ENCODE data around the gene POU6F2.
A peak's percentile ranks its signal among the peaks of the same experiment; 100 is the strongest.

POU6F2 gene

DNA sequence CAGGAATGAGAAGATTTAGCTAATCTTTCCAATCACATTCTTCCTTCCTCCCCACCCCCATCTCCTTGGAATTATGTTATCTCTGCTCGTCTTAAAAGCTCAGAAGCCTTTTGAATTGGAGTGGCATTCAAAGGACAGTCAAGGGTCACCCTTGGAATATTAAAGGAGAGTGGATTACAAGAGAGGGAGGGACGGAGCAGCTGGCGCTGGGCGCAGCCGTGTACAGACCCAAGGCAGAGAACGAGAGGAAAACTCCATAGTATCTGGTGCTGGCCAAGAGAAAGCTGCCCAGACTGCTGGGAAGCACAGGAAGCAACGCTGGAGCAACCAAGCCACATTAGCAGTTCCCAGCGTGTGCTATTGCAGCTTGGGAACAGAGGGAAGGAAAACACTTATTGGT, 95.7 kb downstream of the POU6F2 start:
- peak overlapping the region in 1 of 2 donors; percentile 7 for H3K27ac Mint-ChIP-seq
- H3K4me1 Mint-ChIP-seq = no peaks in the 10 kb centered on the region
- DNase-seq = no peak
- ATAC-seq = no peak
- H3K4me3 Mint-ChIP-seq = no peak overlapping the region
- H3K27me3 Mint-ChIP-seq = no peaks in the 10 kb centered on the region
- no peaks in the 10 kb centered on the region for H3K9me3 Mint-ChIP-seq

GRCh38 chr7:39075210-39075609, 97.5 kb downstream of the POU6F2 start:
- ATAC-seq = no peak
- Mint-ChIP-seq H3K27me3 (no peaks in the 10 kb centered on the region), H3K4me3 (no peak overlapping the region), H3K4me1 (no peaks in the 10 kb centered on the region), H3K27ac (no peak overlapping the region), H3K9me3 (no peaks in the 10 kb centered on the region)
- DNase-seq = no peak

GRCh38 chr7:39083781-39084180, 106.1 kb downstream of the POU6F2 start:
- Mint-ChIP-seq H3K27ac (peak overlapping the region in 1 of 2 donors; percentile 73), H3K9me3 (no peaks in the 10 kb centered on the region), H3K27me3 (peaks cover 17% of the 10 kb centered on the region), H3K4me3 (no peak overlapping the region), H3K4me1 (no peaks in the 10 kb centered on the region)
- DNase-seq (no peak), ATAC-seq (no peak)

DNA sequence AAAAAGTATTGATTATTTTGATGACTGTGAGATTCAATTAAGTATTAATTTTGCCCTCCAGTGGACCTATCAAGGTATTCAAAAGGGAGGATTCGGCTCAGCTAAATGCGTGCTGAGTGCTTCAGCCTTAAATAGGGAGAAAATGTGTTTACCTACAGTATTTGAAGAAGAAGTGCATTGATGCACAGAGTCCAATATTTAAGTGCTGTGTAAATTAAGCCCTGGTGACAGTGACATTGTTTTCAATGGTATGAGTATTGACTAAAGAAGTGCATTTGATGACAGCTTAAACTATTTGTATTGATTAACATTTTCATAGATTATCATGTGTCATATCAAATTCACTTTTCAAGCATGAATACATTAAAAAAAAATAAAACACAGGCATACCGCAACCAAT, 106.6 kb downstream of the POU6F2 start:
- DNase-seq (no peak), ATAC-seq (no peak)
- no peak overlapping the region for H3K27ac Mint-ChIP-seq
- peaks cover 17% of the 10 kb centered on the region for H3K27me3 Mint-ChIP-seq
- H3K4me3 Mint-ChIP-seq = no peak overlapping the region
- H3K4me1 Mint-ChIP-seq = no peaks in the 10 kb centered on the region
- H3K9me3 Mint-ChIP-seq = no peaks in the 10 kb centered on the region

DNA sequence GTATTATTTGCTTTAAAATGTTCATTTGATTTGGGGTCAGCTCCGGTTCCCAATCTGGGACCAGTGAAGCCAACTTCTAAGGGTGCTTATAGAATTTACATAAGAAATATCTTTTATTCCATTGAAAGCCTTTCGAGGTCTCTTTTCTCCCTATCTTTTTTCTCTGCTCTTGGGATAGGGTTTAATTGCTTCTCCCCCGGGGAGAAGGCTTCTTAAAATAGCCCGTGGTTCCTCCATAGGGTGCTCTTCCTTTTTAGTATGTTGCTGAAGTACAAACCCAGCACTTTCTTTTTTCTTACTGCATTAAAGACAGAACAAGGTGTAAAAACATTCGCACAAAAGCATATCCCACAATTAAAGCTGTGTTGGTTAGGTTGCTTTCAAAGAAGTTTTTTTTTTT, 107.5 kb downstream of the POU6F2 start:
- no peaks in the 10 kb centered on the region for H3K9me3 Mint-ChIP-seq
- no peaks in the 10 kb centered on the region for H3K4me1 Mint-ChIP-seq
- DNase-seq = no peak
- ATAC-seq = no peak
- no peak overlapping the region for H3K27ac Mint-ChIP-seq
- H3K4me3 Mint-ChIP-seq = no peak overlapping the region
- peaks cover 17% of the 10 kb centered on the region for H3K27me3 Mint-ChIP-seq

GRCh38 chr7:39085590-39086049, 107.9 kb downstream of the POU6F2 start:
- Mint-ChIP-seq H3K4me3 (no peak overlapping the region), H3K9me3 (no peaks in the 10 kb centered on the region), H3K4me1 (no peaks in the 10 kb centered on the region), H3K27me3 (peaks cover 17% of the 10 kb centered on the region), H3K27ac (no peak overlapping the region)
- DNase-seq (no peak), ATAC-seq (no peak)

GRCh38 chr7:39086638-39087360, 109.1 kb downstream of the POU6F2 start:
- H3K4me1 Mint-ChIP-seq = no peaks in the 10 kb centered on the region
- H3K27me3 Mint-ChIP-seq = peaks cover 17% of the 10 kb centered on the region
- H3K9me3 Mint-ChIP-seq = no peaks in the 10 kb centered on the region
- H3K27ac Mint-ChIP-seq = no peak overlapping the region
- no peak overlapping the region for H3K4me3 Mint-ChIP-seq
- no peak for DNase-seq
- ATAC-seq = no peak

- Mint-ChIP-seq H3K27me3 (peaks cover 17% of the 10 kb centered on the region), H3K4me1 (no peaks in the 10 kb centered on the region)
Measured at GRCh38 chr7:39088730-39089593, 111.3 kb downstream of the POU6F2 start.

GRCh38 chr7:39091145-39091544, 113.4 kb downstream of the POU6F2 start:
- ATAC-seq (no peak), DNase-seq (no peak)
- H3K27ac Mint-ChIP-seq = no peak overlapping the region
- no peak overlapping the region for H3K4me3 Mint-ChIP-seq
- no peaks in the 10 kb centered on the region for H3K4me1 Mint-ChIP-seq
- H3K27me3 Mint-ChIP-seq = peaks cover 4% of the 10 kb centered on the region
- no peaks in the 10 kb centered on the region for H3K9me3 Mint-ChIP-seq

More at GRCh38 chr7:39088730-39089593, 111.3 kb downstream of the POU6F2 start:
- Mint-ChIP-seq H3K9me3 (no peaks in the 10 kb centered on the region), H3K4me3 (no peak overlapping the region), H3K27ac (no peak overlapping the region)
- ATAC-seq (no peak), DNase-seq (no peak)

GRCh38 chr7:39091774-39092173, 114.1 kb downstream of the POU6F2 start:
- ATAC-seq (no peak), DNase-seq (no peak)
- H3K27me3 Mint-ChIP-seq = no peaks in the 10 kb centered on the region
- H3K4me3 Mint-ChIP-seq = no peak overlapping the region
- H3K27ac Mint-ChIP-seq = no peak overlapping the region
- H3K4me1 Mint-ChIP-seq = no peaks in the 10 kb centered on the region
- H3K9me3 Mint-ChIP-seq = no peaks in the 10 kb centered on the region

DNA sequence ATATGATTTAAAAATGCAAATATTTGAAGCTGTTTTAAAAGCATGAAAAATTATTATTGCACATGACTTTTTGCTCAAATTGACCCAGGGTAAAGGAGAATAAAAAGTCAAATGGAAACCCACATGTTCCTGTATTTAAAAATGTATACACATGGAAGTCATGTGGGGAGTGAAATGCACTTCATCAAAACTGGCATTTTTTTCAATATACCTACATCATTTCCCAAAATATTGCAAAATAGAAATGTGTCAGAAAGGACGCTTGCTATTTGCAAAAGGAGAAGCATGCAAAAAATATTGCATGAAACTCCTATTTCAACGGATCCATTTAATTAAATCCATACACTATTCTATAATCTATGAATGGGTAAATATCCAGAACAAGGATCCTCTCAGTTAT, 117.0 kb downstream of the POU6F2 start:
- Mint-ChIP-seq H3K4me3 (no peak overlapping the region), H3K9me3 (no peaks in the 10 kb centered on the region), H3K27ac (no peak overlapping the region), H3K27me3 (no peaks in the 10 kb centered on the region), H3K4me1 (no peaks in the 10 kb centered on the region)
- DNase-seq (no peak), ATAC-seq (no peak)

GRCh38 chr7:39095875-39096619, 118.3 kb downstream of the POU6F2 start:
- no peaks in the 10 kb centered on the region for H3K4me1 Mint-ChIP-seq
- ATAC-seq = no peak
- H3K4me3 Mint-ChIP-seq = no peak overlapping the region
- DNase-seq = no peak
- H3K27me3 Mint-ChIP-seq = no peaks in the 10 kb centered on the region
- H3K27ac Mint-ChIP-seq = no peak overlapping the region
- H3K9me3 Mint-ChIP-seq = no peaks in the 10 kb centered on the region

- H3K27me3 Mint-ChIP-seq = no peaks in the 10 kb centered on the region
- no peaks in the 10 kb centered on the region for H3K4me1 Mint-ChIP-seq
- H3K9me3 Mint-ChIP-seq = no peaks in the 10 kb centered on the region
- no peak for DNase-seq
- H3K4me3 Mint-ChIP-seq = no peak overlapping the region
- no peak overlapping the region for H3K27ac Mint-ChIP-seq
- ATAC-seq = no peak
Measured at GRCh38 chr7:39098506-39098905, 120.8 kb downstream of the POU6F2 start.

DNA sequence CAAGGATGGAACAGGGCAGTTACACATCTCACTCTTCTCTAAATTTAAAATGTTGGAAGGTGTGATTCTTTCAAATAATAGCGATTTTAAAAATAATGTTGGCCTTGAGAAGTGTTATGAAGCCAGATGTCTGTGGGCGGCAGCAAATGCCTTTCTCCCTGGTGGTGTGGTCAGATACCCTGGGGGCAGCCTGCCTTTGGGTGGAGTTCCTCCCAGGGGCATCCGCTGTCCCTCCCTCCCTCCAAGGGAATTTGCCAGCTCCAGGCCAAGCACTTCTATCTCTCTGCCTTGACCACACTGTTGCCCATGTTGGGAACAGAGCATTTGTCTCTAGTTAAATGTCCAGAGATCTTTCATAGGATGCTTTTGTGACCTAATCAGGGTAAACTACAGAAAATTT, 121.4 kb downstream of the POU6F2 start:
- Mint-ChIP-seq H3K27me3 (peaks cover 3% of the 10 kb centered on the region), H3K4me1 (no peaks in the 10 kb centered on the region), H3K9me3 (peaks cover 0 to 2% of the 10 kb centered on the region in 2 donors), H3K4me3 (no peak overlapping the region), H3K27ac (no peak overlapping the region)
- DNase-seq = no peak
- ATAC-seq = no peak

- ATAC-seq = no peak
Measured at GRCh38 chr7:39100270-39100669, 122.6 kb downstream of the POU6F2 start.

DNA sequence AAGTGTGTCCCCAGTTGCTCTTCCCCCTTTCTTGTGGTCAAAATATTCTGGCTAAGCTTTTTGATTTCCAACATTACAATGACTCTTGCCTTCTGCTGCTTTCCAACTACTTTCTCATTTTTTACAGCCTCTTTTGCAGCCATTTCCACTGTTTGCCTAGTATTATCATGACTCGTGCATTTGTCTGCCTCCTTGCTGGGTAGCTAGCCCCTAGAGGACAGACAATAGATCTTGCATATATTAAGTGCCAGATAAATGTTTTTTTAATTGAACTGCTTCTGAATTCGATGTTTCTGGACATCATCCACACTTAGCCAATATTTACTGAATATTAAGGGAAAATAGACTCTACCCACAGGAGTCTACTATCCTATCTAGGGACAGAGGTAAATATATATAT, 124.5 kb downstream of the POU6F2 start:
- Mint-ChIP-seq H3K4me1 (no peaks in the 10 kb centered on the region), H3K9me3 (peaks cover 0 to 6% of the 10 kb centered on the region in 2 donors), H3K4me3 (no peak overlapping the region), H3K27ac (no peak overlapping the region), H3K27me3 (peaks cover 7% of the 10 kb centered on the region)
- DNase-seq (no peak), ATAC-seq (no peak)

More at GRCh38 chr7:39100270-39100669, 122.6 kb downstream of the POU6F2 start:
- peaks cover 7% of the 10 kb centered on the region for H3K27me3 Mint-ChIP-seq
- no peak for DNase-seq
- H3K9me3 Mint-ChIP-seq = peaks cover 0 to 6% of the 10 kb centered on the region in 2 donors
- H3K27ac Mint-ChIP-seq = no peak overlapping the region
- no peak overlapping the region for H3K4me3 Mint-ChIP-seq
- no peaks in the 10 kb centered on the region for H3K4me1 Mint-ChIP-seq

Data from stimulated activated naive CD8-positive, alpha-beta T cell treated with anti-CD3 and anti-CD28 coated beads, Interleukin-15, amount 100 ng/mL, for 72 hours (primary cell).